ENCODE data around the gene HADH. TPM values are rescaled to one million over a fixed set of nuclear protein-coding genes. Genes with fewer than 3 reads are reported as not detected.

HADH gene
- total RNA-seq, 2 donors from 2014 or later, result 32.5 to 53.0 TPM

GRCh38 chr4:108078024-108078733, 88.5 kb downstream of the HADH start:
- Histone ChIP-seq H3K9ac (ENCODE audit: extremely low read depth, low read length, poor library complexity, severe bottlenecking) (no peak overlapping the region), H3K4me3 (ENCODE audit: low read length) (no peak overlapping the region), H3K36me3 (ENCODE audit: control insufficient read depth, insufficient read depth, low read length) (no peaks in the 10 kb centered on the region), H3K27ac (ENCODE audit: low read depth, low read length) (no peak overlapping the region), H3K4me1 (ENCODE audit: control insufficient read depth, insufficient read depth, low read length) (no peaks in the 10 kb centered on the region), H3K9me3 (ENCODE audit: control insufficient read depth, low read length) (no peaks in the 10 kb centered on the region), H3K27me3 (ENCODE audit: control insufficient read depth, insufficient read depth, low read length, poor library complexity, severe bottlenecking) (no peaks in the 10 kb centered on the region)
- H3K27ac Mint-ChIP-seq, result no peak overlapping the region
- no peak overlapping the region for H3K4me3 Mint-ChIP-seq
- H3K9me3 Mint-ChIP-seq, result no peaks in the 10 kb centered on the region
- DNase-seq, result no peak
- no peaks in the 10 kb centered on the region for H3K4me1 Mint-ChIP-seq
- no peak for TF ChIP-seq CTCF (conservative IDR thresholded peaks at IDR 0.05)
- H3K36me3 Mint-ChIP-seq (ENCODE audit: low read depth), result no peaks in the 10 kb centered on the region
- WGBS, 2 experiments (ENCODE audit: insufficient coverage in 1 of 2, insufficient read length in 1 of 2), result 75 to 100% methylated on average over 1 to 5 of the region's 5 CpGs
- no peaks in the 10 kb centered on the region for H3K27me3 Mint-ChIP-seq (ENCODE audit: insufficient read depth)

- no peaks in the 10 kb centered on the region for H3K27me3 Mint-ChIP-seq (ENCODE audit: insufficient read depth)
- no peak for DNase-seq
- Histone ChIP-seq H3K36me3 (ENCODE audit: control insufficient read depth, insufficient read depth, low read length) (no peaks in the 10 kb centered on the region), H3K9ac (ENCODE audit: extremely low read depth, low read length, poor library complexity, severe bottlenecking) (no peak overlapping the region), H3K9me3 (ENCODE audit: control insufficient read depth, low read length) (no peaks in the 10 kb centered on the region), H3K4me3 (ENCODE audit: low read length) (no peak overlapping the region), H3K4me1 (ENCODE audit: control insufficient read depth, insufficient read depth, low read length) (no peaks in the 10 kb centered on the region), H3K27ac (ENCODE audit: low read depth, low read length) (no peak overlapping the region), H3K27me3 (ENCODE audit: control insufficient read depth, insufficient read depth, low read length, poor library complexity, severe bottlenecking) (no peaks in the 10 kb centered on the region)
- no peak overlapping the region for H3K4me3 Mint-ChIP-seq
- no peaks in the 10 kb centered on the region for H3K36me3 Mint-ChIP-seq (ENCODE audit: low read depth)
- TF ChIP-seq CTCF (conservative IDR thresholded peaks at IDR 0.05), result no peak
- H3K27ac Mint-ChIP-seq, result no peak overlapping the region
- 95% methylated on average over 6 to 10 of the region's 10 CpGs for WGBS, 2 experiments (ENCODE audit: insufficient coverage in 1 of 2, insufficient read length in 1 of 2)
- no peaks in the 10 kb centered on the region for H3K9me3 Mint-ChIP-seq
- no peaks in the 10 kb centered on the region for H3K4me1 Mint-ChIP-seq
These were observed 91.1 kb downstream of the HADH start for GRCh38 chr4:108080747-108081146.

- DNase-seq, result no peak
- Mint-ChIP-seq H3K4me1 (no peaks in the 10 kb centered on the region), H3K27ac (no peak overlapping the region), H3K27me3 (ENCODE audit: insufficient read depth) (no peaks in the 10 kb centered on the region), H3K36me3 (ENCODE audit: low read depth) (no peaks in the 10 kb centered on the region), H3K9me3 (no peaks in the 10 kb centered on the region), H3K4me3 (no peak overlapping the region)
- H3K27ac ChIP-seq (ENCODE audit: low read depth, low read length), result no peak overlapping the region
- H3K9ac ChIP-seq (ENCODE audit: extremely low read depth, low read length, poor library complexity, severe bottlenecking), result no peak overlapping the region
- TF ChIP-seq CTCF (conservative IDR thresholded peaks at IDR 0.05), result no peak
- no peak overlapping the region for H3K4me3 ChIP-seq (ENCODE audit: low read length)
- H3K36me3 ChIP-seq (ENCODE audit: control insufficient read depth, insufficient read depth, low read length), result no peaks in the 10 kb centered on the region
- 87 to 96% methylated on average over 3 to 16 of the region's 16 CpGs for WGBS, 2 experiments (ENCODE audit: insufficient coverage in 1 of 2, insufficient read length in 1 of 2)
- H3K4me1 ChIP-seq (ENCODE audit: control insufficient read depth, insufficient read depth, low read length), result no peaks in the 10 kb centered on the region
- no peaks in the 10 kb centered on the region for H3K27me3 ChIP-seq (ENCODE audit: control insufficient read depth, insufficient read depth, low read length, poor library complexity, severe bottlenecking)
- H3K9me3 ChIP-seq (ENCODE audit: control insufficient read depth, low read length), result no peaks in the 10 kb centered on the region
These were observed 91.6 kb downstream of the HADH start for GRCh38 chr4:108081256-108081655.

Other genes with a start within 250 kb of the HADH start
- gene SGMS2, start 165.0 kb upstream of the HADH start, total RNA-seq, result under 1 TPM; 0.11 to 0.62 TPM
- 1 to 10 TPM; 2.2 to 3.7 TPM for gene CYP2U1, start 58.3 kb upstream of the HADH start, total RNA-seq
- gene LEF1, start 179.0 kb downstream of the HADH start, total RNA-seq, result 1 to 10 TPM in 1 of 2 donors, under 1 TPM in 1; 0.95 to 1.6 TPM